Measurements from ENCODE around the gene KIAA1549. TPM values are rescaled to one million over a fixed set of nuclear protein-coding genes. Genes with fewer than 3 reads are reported as not detected.
"Not testable (repeated sequence)": the region's sequence is repeated elsewhere in the genome, so short reads cannot be mapped to it uniquely, and the experiment has no call there.

KIAA1549 gene
- total and polyA plus RNA-seq, 7 donors = 0.46 to 4.4 (median 1.4) TPM

GRCh38 chr7:138978541-138979184 is 2.5 kb downstream of the KIAA1549 start:
- intact Hi-C loops (cut with DNase I) = no loop called here
- DNase-seq = no peak
- peaks cover 0 to 17% (median 0%) of the 10 kb centered on the region in 3 donors for H3K27me3 ChIP-seq (ENCODE audit: insufficient read depth in 3 of 3, low read length in 2 of 3)
- H3K27ac ChIP-seq = no peak overlapping the region
- peaks cover 8% of the 10 kb centered on the region for H3K4me1 ChIP-seq
- H3K9me3 ChIP-seq = no peaks in the 10 kb centered on the region
- WGBS, 3 donors = 74 to 79% (median 76%) methylated on average over 6 of the region's 6 CpGs
- no peak for TF ChIP-seq CTCF (IDR thresholded peaks at IDR 0.05)
- no peak overlapping the region for H3K4me3 ChIP-seq
- H3K36me3 ChIP-seq (ENCODE audit: insufficient read depth in 1 of 2, low read depth in 1 of 2) = no peaks in the 10 kb centered on the region
- no peak for ATAC-seq

DNA sequence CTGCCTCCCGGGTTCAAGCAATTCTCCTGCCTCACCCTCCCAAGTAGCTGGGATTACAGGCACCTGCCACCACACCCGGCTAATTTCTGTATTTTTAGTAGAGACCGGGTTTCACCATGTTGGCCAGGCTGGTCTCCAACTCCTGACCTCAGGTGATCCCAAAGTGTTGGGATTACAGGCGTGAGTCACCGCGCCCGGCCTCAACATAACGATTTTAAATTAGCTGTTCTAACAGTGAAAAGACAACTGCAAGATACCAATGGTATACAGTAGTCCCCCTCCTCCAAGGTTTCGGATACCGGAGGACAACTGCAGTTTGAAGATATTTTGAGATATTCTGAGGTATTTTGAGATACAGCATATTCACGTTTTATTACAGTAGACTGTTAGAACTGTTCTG is 5.0 kb downstream of the KIAA1549 start:
- H3K9me3 ChIP-seq; H3K27ac ChIP-seq; ATAC-seq; intact Hi-C loops (cut with DNase I); H3K36me3 ChIP-seq (ENCODE audit: insufficient read depth in 1 of 2, low read depth in 1 of 2); DNase-seq; H3K4me3 ChIP-seq; H3K4me1 ChIP-seq: not testable (repeated sequence)
- 38 to 53% (median 46%) methylated on average over 11 of the region's 11 CpGs for WGBS, 3 donors
- peaks cover 0 to 17% (median 0%) of the 10 kb centered on the region in 3 donors for H3K27me3 ChIP-seq (ENCODE audit: insufficient read depth in 3 of 3, low read length in 2 of 3)

GRCh38 chr7:138975343-138976104 is 5.7 kb downstream of the KIAA1549 start:
- Histone ChIP-seq H3K9me3 (no peaks in the 10 kb centered on the region), H3K27ac (no peak overlapping the region), H3K4me3 (no peak overlapping the region), H3K36me3 (ENCODE audit: insufficient read depth in 1 of 2, low read depth in 1 of 2) (no peaks in the 10 kb centered on the region), H3K27me3 (ENCODE audit: insufficient read depth in 3 of 3, low read length in 2 of 3) (peaks cover 0 to 17% (median 0%) of the 10 kb centered on the region in 3 donors), H3K4me1 (peaks cover 6% of the 10 kb centered on the region)
- WGBS, 3 donors = 25 to 41% (median 32%) methylated on average over 5 of the region's 5 CpGs
- TF ChIP-seq CTCF (IDR thresholded peaks at IDR 0.05) = no peak
- intact Hi-C loops (cut with DNase I) = no loop called here
- DNase-seq (no peak), ATAC-seq (no peak)

DNA sequence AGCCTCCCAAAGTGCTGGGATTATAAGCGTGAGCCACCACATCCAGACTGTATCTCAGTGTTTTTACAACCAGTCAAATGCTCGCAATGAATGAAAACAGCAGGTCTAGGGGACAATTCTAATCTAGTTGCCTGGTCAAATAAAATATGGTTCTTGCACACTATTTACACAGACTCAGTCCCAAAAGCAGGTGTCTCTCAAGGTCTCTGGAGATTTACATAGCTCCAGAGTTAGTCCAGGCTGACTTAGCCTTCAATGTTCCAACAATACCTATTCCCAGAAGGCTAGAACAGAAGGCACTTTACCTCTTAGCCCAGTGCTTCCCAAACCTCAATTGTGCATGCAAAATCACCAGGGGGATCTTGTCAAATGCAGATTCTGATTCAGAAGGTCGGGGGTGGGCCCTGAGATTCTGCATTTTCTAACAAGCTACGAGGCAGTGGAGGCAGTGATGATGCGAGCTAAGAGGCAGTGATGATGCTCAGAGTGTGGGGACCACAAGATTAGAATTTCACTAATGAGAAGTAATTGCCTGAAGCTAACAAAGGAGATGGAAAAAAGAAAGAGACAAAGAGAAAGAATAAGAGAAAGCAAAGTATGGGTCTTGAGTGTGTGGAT is 6.4 kb downstream of the KIAA1549 start:
- Histone ChIP-seq H3K36me3 (ENCODE audit: insufficient read depth in 1 of 2, low read depth in 1 of 2) (no peaks in the 10 kb centered on the region), H3K27ac (no peak overlapping the region), H3K4me3 (no peak overlapping the region), H3K9me3 (no peaks in the 10 kb centered on the region), H3K4me1 (no peaks in the 10 kb centered on the region), H3K27me3 (ENCODE audit: insufficient read depth in 3 of 3, low read length in 2 of 3) (peaks cover 0 to 12% (median 0%) of the 10 kb centered on the region in 3 donors)
- no peak for ATAC-seq
- intact Hi-C loops (cut with DNase I) = no loop called here
- DNase-seq = no peak
- TF ChIP-seq CTCF (IDR thresholded peaks at IDR 0.05) = no peak
- 81 to 86% (median 85%) methylated on average over 5 of the region's 5 CpGs for WGBS, 3 donors

GRCh38 chr7:138974103-138974502 is 7.1 kb downstream of the KIAA1549 start:
- H3K27me3 ChIP-seq (ENCODE audit: insufficient read depth in 3 of 3, low read length in 2 of 3) = peaks cover 0 to 7% (median 0%) of the 10 kb centered on the region in 3 donors
- no peak for DNase-seq
- WGBS, 3 donors = 94 to 100% (median 97%) methylated on average over 4 of the region's 4 CpGs
- H3K4me1 ChIP-seq = no peaks in the 10 kb centered on the region
- H3K4me3 ChIP-seq = no peak overlapping the region
- no peak overlapping the region for H3K27ac ChIP-seq
- intact Hi-C loops (cut with DNase I) = no loop called here
- ATAC-seq = no peak
- H3K36me3 ChIP-seq (ENCODE audit: insufficient read depth in 1 of 2, low read depth in 1 of 2) = no peaks in the 10 kb centered on the region
- no peaks in the 10 kb centered on the region for H3K9me3 ChIP-seq
- TF ChIP-seq CTCF (IDR thresholded peaks at IDR 0.05) = no peak

All from psoas muscle (tissue), 8 donors.